Stomach smooth muscle (tissue), 2 donors: ENCODE results near the gene RNFT2.

Source experiments
- H3K27ac ChIP-seq: one replicate; pipeline ENCODE4 v1.7.0; 2013; ENCODE audit warnings: mild to moderate bottlenecking, low read length, inconsistent platforms
- H3K27me3 ChIP-seq, 2 donors: one replicate each; pipeline ENCODE4 v1.7.0; 2013; ENCODE audit warnings: low read length in 2 of 2; ENCODE audit not compliant: insufficient read depth in 2 of 2, control insufficient read depth in 1 of 2
- H3K36me3 ChIP-seq, 2 donors: one replicate each; pipeline ENCODE4 v1.7.0; 2013; ENCODE audit warnings: low read length in 2 of 2; ENCODE audit not compliant: control insufficient read depth in 2 of 2, insufficient read depth in 2 of 2
- H3K4me1 ChIP-seq: one replicate; pipeline ENCODE4 v1.7.0; 2013; ENCODE audit warnings: low read length; ENCODE audit not compliant: control insufficient read depth, insufficient read depth
- H3K4me3 ChIP-seq, 2 donors: one replicate each; pipeline ENCODE4 v1.7.0; 2013; ENCODE audit warnings: low read length in 2 of 2
- H3K9ac ChIP-seq, 2 donors: one replicate each; pipeline ENCODE4 v1.7.0; 2013; ENCODE audit warnings: low read length in 2 of 2, mild to moderate bottlenecking in 1 of 2
- H3K9me3 ChIP-seq, 2 donors: one replicate each; pipeline ENCODE4 v1.7.0; 2013; ENCODE audit warnings: low read length in 2 of 2; ENCODE audit not compliant: control insufficient read depth in 2 of 2
- donor health status: healthy.
- donor health status: Pancreatic carcinoma.

Gene RNFT2

DNA sequence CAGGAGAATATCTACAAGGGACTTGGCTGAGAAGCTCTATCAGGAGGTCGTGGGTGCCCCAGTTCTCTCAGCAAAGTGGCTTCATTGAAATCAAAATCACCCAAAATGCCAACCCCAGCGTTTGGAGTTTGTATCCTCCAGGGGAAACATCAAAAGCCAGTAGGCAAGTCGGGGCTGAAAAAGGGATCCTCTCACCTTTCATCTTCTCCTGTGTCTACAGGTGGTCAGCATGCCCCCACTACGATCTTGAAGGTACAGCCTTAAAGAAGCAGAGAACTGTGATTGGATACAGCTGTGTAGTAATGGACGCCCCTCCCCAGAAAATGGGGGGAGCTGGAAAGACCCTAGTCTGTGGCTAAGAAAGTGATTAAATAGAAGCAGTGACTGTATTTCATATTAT lies 121.0 kb downstream of the RNFT2 start:
- Histone ChIP-seq H3K36me3 (no peaks in the 10 kb centered on the region), H3K27ac (no peak overlapping the region), H3K27me3 (peaks cover 21 to 23% of the 10 kb centered on the region in 2 donors), H3K9me3 (no peaks in the 10 kb centered on the region), H3K9ac (no peak overlapping the region), H3K4me1 (peaks cover 3% of the 10 kb centered on the region), H3K4me3 (no peak overlapping the region)

DNA sequence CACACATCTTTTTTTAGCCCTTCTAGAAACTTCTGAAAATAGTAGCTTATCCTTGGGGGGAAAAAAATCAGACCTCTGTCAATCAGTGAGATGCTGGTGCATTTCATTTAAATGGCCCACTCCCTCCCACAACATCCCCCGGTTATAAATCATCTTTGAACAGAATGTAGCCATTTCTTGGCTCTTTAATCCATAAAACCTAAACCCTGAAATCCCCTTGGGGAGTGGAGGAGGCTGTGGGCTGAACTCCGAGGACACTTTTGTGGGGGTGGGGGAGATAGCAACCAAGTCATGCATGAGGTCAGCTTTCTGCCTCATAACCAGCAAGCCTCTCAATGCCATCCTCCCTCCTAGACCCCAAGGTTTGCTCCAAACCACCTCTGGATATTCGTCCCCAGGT lies 122.1 kb downstream of the RNFT2 start:
- Histone ChIP-seq H3K9me3 (no peaks in the 10 kb centered on the region), H3K9ac (no peak overlapping the region), H3K36me3 (no peaks in the 10 kb centered on the region), H3K27me3 (peaks cover 21 to 23% of the 10 kb centered on the region in 2 donors), H3K27ac (no peak overlapping the region), H3K4me3 (peak overlapping the region in 1 of 2 donors; percentile 55), H3K4me1 (peaks cover 3% of the 10 kb centered on the region)

DNA sequence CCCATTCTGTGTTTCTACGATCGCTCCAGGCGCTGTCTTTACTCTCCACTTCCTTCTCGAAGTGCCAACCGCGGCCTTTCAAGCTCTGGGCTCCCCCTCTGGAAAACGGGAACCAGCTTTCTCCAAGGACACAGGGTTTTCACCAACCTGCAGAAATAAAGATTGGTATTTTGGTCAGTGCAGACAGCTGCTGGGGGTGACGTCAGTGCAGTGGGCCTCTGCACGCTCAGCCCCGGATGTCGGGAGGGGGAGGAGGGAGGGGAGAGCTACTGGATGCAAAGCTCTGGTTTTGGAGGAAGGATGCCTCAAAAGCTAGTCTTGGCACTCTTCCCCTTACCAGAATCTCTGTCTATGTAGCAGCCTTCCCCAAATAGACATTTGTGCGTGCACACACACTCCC lies 123.2 kb downstream of the RNFT2 start:
- H3K4me3 ChIP-seq: no peak overlapping the region
- peaks cover 3% of the 10 kb centered on the region for H3K4me1 ChIP-seq
- H3K9ac ChIP-seq: no peak overlapping the region
- no peaks in the 10 kb centered on the region for H3K9me3 ChIP-seq
- peaks cover 19 to 20% of the 10 kb centered on the region in 2 donors for H3K27me3 ChIP-seq
- no peaks in the 10 kb centered on the region for H3K36me3 ChIP-seq
- H3K27ac ChIP-seq: no peak overlapping the region

DNA sequence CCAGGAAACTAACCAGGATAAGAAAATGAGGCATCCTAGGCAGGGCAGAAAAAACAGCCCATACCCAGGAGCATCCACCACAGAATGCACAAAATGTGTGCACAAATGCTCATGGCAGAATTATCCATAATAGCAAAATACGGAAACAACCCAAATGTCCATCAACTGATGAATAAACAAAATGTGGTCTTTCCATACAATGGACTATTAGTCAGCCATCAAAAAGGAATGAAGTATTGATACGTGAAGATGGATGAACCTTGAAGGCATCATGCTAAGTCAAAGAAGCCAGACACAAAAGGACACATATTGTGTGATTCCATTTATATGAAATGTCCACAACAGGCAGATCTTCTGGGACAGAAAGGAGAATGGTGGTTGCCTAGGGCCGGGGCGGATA lies 124.1 kb downstream of the RNFT2 start:
- Histone ChIP-seq H3K27me3 (peaks cover 15% of the 10 kb centered on the region in 2 donors), H3K9ac (no peak overlapping the region), H3K36me3 (no peaks in the 10 kb centered on the region), H3K4me3 (no peak overlapping the region), H3K27ac (no peak overlapping the region), H3K9me3 (no peaks in the 10 kb centered on the region), H3K4me1 (peaks cover 3% of the 10 kb centered on the region)

DNA sequence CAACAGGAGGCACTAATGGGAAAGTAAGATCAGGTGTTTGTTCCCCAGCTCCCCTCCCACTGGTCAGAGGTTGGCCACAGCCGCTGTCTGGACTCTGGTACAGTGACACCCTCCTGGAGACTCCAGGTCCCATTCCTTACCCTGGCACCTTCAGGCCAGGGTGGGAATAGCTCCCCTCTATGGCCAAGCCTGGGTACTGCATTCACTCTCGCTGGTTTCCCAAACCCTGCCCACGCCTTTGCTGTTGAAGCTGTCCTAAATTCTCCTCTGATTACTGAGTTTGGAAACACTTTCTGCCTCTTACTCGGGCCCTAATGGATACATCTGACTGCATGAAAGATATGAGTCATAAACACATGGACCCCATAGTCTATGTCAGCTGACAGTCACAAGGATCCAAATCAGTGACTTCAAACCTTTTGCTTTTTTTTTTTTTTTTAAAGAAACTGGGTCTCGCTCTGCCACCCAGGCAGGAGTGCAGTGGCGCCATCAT lies 125.2 kb downstream of the RNFT2 start:
- peaks cover 3% of the 10 kb centered on the region for H3K4me1 ChIP-seq
- H3K4me3 ChIP-seq: no peak overlapping the region
- no peaks in the 10 kb centered on the region for H3K9me3 ChIP-seq
- no peak overlapping the region for H3K27ac ChIP-seq
- H3K9ac ChIP-seq: no peak overlapping the region
- H3K27me3 ChIP-seq: peaks cover 9 to 15% of the 10 kb centered on the region in 2 donors
- no peaks in the 10 kb centered on the region for H3K36me3 ChIP-seq

DNA sequence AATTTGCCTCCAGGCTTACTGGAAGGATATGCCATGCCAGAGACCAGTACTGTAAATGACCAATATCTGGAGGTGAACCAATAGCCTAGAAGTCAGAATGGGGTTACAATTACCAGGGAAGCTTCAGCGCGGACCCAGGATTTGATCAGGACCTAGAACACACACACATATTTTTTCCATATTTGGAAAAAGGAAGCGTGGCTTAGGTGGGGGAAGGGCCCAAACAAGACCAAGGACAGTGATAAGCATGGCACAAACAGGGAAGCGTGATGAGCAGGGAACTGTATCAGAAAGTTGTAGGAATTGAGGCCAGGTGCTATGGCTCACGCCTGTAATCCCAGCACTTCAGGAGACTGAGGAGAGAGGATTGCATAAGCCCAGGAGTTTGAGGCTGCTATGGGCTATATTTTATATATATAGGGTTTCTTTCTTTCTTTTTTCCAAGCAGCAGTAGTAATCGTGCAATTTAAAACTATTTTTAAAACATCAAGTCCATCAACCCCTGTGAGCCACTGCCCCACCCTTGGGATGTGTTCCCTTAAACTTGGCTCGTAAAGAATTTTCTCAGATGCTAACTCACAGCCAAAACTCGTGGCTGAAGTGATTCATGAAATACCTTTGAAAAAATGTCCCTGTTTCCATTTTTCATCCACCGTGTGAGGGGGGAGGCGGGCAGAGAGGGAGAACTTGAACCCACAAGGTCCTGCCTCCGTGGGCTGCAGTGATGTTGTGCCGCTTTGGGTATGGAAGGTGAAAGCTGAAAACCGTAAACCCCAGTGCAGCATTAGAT lies 126.5 kb downstream of the RNFT2 start:
- Histone ChIP-seq H3K27ac (no peak overlapping the region), H3K9me3 (no peaks in the 10 kb centered on the region), H3K36me3 (no peaks in the 10 kb centered on the region), H3K4me3 (no peak overlapping the region), H3K4me1 (peaks cover 3% of the 10 kb centered on the region), H3K9ac (no peak overlapping the region), H3K27me3 (peaks cover 9 to 15% of the 10 kb centered on the region in 2 donors)

DNA sequence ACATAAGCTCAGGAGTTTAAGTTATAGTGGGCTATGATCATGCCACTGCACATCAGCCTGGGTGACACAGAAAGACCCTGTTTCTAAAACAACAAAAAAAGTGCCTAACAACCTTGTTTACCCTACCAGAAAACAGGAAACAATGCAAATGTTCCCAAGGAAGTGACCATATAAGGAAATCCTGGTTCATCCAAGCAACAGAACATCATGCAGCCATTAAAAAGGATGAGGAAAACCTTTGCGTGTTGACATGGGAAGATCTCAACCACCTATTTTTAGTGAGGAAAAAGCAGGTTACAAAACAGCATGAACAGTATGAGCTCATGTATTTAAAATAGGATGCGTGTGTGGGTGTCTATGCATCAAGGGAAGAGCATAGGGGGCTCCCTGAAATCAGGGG lies 129.4 kb downstream of the RNFT2 start:
- Histone ChIP-seq H3K9me3 (no peaks in the 10 kb centered on the region), H3K36me3 (no peaks in the 10 kb centered on the region), H3K9ac (no peak overlapping the region)

DNA sequence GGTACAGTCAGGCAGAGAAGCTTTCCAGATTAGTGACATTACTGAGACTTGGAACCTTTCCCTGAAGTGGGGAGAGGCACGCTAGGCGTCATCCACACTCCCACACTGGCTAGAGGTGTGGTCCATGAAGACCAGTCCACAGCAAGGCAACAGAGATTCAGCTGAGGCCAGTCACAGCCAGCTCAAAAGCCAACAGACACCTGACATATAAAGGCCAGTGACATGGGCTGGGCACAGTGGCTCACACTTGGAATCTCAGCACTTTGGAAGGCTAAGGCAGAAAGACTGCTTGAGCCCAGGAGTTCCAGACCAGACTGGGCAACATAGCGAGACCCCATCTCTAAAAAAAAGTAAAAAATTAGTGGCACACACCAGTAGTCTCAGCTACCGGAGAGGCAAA lies 132.2 kb downstream of the RNFT2 start:
- H3K9ac ChIP-seq: no peak overlapping the region
- H3K27me3 ChIP-seq: peaks cover 0 to 7% of the 10 kb centered on the region in 2 donors
- peaks cover 4 to 7% of the 10 kb centered on the region in 2 donors for H3K9me3 ChIP-seq
- H3K4me1 ChIP-seq: no peaks in the 10 kb centered on the region
- H3K27ac ChIP-seq: no peak overlapping the region
- no peaks in the 10 kb centered on the region for H3K36me3 ChIP-seq
- no peak overlapping the region for H3K4me3 ChIP-seq

More for the DNA sequence above, 129.4 kb downstream of the RNFT2 start:
- Histone ChIP-seq H3K4me1 (no peaks in the 10 kb centered on the region), H3K4me3 (no peak overlapping the region), H3K27ac (no peak overlapping the region), H3K27me3 (peaks cover 4 to 5% of the 10 kb centered on the region in 2 donors)

DNA sequence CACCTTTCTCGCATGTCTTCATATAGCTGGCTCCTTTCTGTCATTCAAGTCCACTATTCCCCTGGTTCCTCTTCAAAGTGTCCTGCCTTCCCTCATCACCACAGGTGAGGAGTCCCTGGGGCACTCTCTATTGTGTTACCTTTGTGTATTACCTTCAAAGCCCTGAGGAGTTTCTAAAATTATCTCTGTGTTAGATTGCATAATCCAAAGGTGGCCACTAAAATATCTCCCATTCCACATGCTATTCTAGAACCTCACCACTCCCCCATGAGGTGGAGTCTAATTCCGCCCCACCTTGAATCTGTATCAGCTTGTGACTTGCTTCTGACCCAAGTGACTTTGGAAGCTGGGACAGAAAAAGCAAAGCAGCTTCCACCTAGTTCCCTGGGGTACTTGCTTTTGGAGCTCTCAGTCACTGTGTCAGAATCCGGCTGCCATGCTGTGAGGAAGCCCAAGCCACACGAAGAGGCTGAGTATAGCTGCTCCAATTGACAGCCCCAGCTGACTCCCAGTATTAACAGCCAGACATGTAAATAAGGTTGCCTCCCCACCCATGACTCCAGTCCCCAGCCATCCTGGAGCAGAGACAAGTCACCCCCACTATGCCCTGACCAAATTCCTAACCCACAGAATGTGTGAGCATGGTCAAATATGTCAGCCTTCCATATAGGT lies 136.3 kb downstream of the RNFT2 start:
- Histone ChIP-seq H3K4me3 (no peak overlapping the region), H3K9ac (no peak overlapping the region), H3K27me3 (peaks cover 32 to 33% of the 10 kb centered on the region in 2 donors), H3K36me3 (no peaks in the 10 kb centered on the region), H3K27ac (no peak overlapping the region), H3K9me3 (peaks cover 4 to 7% of the 10 kb centered on the region in 2 donors), H3K4me1 (peaks cover 11% of the 10 kb centered on the region)

DNA sequence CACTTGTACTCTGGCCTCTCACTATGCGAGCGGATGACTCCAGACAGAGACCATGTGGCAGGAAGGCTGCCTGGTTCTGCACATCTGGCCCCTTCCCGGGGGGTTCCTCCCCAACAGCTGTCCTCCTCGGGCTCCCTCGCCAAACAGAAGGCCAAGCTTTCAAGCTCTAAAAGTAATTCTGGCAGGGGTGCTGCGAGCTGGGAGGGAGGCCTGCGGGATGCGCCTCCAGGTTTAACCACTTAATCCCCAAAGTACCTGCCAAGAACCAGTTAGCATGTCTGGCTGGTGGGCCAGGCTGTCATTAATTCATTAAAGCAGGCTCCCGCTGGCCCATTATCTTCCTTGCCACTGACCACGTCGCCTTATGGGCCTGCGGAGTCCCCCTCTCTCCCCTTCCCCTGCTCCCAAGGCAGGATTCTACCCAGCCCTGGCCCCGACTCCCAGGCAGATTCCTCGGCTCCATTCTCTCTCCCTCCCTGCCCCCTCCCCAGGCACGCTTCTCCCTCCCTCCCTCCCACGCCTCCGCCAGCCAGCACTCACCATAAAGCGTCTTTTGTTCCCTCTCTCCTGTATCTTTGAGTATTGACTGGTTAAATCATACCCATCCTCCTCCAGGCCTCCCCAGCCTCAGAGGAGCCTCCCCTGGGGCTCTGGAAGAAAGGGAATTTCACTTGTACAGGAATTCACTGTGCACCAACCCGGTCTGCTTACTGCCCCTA lies 138.2 kb downstream of the RNFT2 start:
- H3K4me3 ChIP-seq: no peak overlapping the region
- H3K27me3 ChIP-seq: peaks cover 42 to 47% of the 10 kb centered on the region in 2 donors
- H3K27ac ChIP-seq: no peak overlapping the region
- no peaks in the 10 kb centered on the region for H3K36me3 ChIP-seq
- H3K4me1 ChIP-seq: peaks cover 19% of the 10 kb centered on the region
- H3K9ac ChIP-seq: no peak overlapping the region
- H3K9me3 ChIP-seq: peaks cover 4 to 7% of the 10 kb centered on the region in 2 donors
